Measurements from ENCODE around the gene NOP56. TPM values are rescaled to one million over a fixed set of nuclear protein-coding genes. Genes with fewer than 3 reads are reported as not detected.
A peak's percentile ranks its signal among the peaks of the same experiment; 100 is the strongest.

NOP56 gene
- total RNA-seq, 3 donors from 2014 or later: 80.8 to 116 (median 107) TPM

DNA sequence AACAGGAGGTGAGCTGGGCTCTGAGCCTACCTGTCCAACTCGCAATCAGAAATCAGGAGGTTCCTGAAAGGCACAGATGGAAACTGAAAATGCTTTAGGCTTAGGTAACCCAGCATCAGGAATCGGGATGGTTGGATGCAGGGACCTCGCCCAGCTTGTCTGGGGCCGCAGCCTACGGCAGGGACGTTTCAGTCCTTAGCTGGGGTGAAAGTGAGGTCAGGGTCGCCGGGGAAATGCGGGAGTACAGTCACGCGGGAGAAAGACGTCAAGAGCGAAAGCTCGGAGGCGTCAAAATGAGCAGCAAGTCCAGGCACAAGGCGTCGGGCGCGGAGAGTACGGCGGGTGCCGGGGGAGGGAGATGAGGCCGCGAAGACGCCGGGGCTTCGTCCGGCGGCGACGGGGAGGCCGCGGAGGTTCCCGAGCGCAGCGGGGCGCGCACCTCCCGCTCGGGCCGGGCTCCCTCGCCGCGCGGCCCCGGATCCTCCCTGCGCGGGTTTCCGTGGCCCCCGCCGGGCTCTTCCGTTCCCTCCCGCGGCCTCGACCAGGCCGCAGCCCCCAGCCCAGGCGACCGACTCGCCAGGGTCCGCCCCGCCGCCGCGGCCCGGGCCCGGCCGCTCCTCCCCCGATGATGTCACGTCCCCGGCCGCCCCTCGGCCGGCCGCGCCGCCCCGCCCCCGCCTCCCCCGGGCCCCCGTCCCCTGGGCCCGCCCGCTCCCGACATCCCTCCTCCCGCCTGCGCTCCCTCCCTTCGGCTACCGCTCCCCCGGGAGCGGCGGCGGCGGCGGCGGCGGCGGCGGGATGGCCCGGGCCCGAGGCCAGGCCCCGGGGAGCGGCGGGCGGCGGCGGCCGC, 39.8 kb downstream of the NOP56 start, which contains the start of gene EBF4:
TSS of gene EBF4 (plus strand) at position 745 of the 850 bp plus-strand sequence. CDS start 866 bp downstream, outside the sequence.
- peaks cover 8% of the 10 kb centered on the region for H3K4me1 ChIP-seq (ENCODE audit: low read depth)
- no peaks in the 10 kb centered on the region for H3K9me3 ChIP-seq
- DNase-seq (peak in 1 of 3 donors; percentile 46), ATAC-seq (peak; percentile 26)
- TF ChIP-seq, protein P1, sequence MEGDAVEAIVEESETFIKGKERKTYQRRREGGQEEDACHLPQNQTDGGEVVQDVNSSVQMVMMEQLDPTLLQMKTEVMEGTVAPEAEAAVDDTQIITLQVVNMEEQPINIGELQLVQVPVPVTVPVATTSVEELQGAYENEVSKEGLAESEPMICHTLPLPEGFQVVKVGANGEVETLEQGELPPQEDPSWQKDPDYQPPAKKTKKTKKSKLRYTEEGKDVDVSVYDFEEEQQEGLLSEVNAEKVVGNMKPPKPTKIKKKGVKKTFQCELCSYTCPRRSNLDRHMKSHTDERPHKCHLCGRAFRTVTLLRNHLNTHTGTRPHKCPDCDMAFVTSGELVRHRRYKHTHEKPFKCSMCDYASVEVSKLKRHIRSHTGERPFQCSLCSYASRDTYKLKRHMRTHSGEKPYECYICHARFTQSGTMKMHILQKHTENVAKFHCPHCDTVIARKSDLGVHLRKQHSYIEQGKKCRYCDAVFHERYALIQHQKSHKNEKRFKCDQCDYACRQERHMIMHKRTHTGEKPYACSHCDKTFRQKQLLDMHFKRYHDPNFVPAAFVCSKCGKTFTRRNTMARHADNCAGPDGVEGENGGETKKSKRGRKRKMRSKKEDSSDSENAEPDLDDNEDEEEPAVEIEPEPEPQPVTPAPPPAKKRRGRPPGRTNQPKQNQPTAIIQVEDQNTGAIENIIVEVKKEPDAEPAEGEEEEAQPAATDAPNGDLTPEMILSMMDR (IDR thresholded peaks at IDR 0.05): no peak
- intact Hi-C loops (cut with DNase I, micrococcal nuclease): no loop called here
- H3K4me3 ChIP-seq: no peak within 1 kb of the TSS
- H3K36me3 ChIP-seq (ENCODE audit: low read depth): no peaks in the 10 kb centered on the region

DNA sequence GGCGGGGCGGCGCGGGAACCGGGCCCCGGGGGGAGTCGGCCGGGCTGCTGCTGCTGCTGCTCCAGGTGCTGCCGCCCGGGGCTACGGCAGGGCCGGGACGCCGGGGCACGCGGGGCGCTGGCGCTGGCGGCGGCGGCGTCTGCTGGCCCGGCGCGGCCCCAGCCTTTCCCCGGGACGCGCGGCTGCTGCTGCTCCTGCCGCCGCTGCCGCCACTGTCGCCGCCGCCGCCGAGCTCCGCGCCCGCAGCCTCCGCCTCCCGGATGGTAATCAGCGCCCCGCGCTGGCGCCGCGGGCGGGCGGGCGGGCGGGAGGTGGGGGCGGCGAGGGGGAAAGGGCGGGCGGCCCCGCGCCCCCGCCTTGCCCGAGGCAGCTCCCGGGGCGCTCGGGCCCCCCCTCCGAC, 40.5 kb downstream of the NOP56 start:
- ATAC-seq (no peak), DNase-seq (no peak)
- no peaks in the 10 kb centered on the region for H3K9me3 ChIP-seq
- H3K4me1 ChIP-seq (ENCODE audit: low read depth): peaks cover 8% of the 10 kb centered on the region
- intact Hi-C loops (cut with DNase I, micrococcal nuclease): no loop called here
- no peaks in the 10 kb centered on the region for H3K36me3 ChIP-seq (ENCODE audit: low read depth)
- no peak overlapping the region for H3K4me3 ChIP-seq
- TF ChIP-seq, protein P1 (IDR thresholded peaks at IDR 0.05): no peak

DNA sequence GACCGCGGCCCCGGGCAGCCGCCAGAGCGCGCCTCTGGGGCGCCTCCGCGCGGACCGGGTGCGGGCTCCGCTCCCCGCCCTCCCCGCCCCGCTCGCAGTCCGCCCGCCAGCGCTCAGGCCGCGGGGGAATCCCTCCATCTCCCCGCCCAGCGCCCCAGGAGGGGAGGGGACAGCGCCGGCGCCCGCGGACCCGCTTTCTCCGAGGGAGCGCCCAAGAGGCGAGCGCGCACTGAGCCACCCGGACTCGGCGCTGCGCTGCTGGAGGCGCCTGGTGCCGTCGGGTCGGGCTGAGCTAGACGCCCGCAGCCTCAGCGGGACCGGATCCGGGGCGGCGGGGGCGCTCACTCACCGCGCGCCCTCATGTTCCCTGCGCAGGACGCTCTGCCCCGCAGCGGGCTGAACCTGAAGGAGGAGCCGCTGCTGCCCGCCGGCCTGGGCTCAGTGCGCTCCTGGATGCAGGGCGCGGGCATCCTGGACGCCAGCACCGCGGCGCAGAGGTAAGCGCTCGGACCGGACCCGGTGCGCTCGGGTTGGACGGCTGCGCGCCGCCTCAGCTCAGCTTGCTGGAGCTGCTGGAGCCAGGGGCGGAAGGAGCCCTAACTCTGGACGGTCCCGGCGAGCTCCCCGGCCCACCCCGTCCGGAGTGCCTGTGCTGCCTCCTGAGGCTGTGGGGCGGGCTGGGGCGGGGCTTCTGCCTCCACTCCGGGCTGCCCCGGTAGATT, 41.0 kb downstream of the NOP56 start:
- intact Hi-C loops (cut with DNase I, micrococcal nuclease): no loop called here
- ATAC-seq (peak; percentile 28), DNase-seq (peak in 1 of 3 donors; percentile 54)
- TF ChIP-seq, protein P1 (IDR thresholded peaks at IDR 0.05): no peak
- Histone ChIP-seq H3K4me3 (no peak overlapping the region), H3K36me3 (ENCODE audit: low read depth) (no peaks in the 10 kb centered on the region), H3K4me1 (ENCODE audit: low read depth) (peaks cover 8% of the 10 kb centered on the region), H3K9me3 (no peaks in the 10 kb centered on the region)

DNA sequence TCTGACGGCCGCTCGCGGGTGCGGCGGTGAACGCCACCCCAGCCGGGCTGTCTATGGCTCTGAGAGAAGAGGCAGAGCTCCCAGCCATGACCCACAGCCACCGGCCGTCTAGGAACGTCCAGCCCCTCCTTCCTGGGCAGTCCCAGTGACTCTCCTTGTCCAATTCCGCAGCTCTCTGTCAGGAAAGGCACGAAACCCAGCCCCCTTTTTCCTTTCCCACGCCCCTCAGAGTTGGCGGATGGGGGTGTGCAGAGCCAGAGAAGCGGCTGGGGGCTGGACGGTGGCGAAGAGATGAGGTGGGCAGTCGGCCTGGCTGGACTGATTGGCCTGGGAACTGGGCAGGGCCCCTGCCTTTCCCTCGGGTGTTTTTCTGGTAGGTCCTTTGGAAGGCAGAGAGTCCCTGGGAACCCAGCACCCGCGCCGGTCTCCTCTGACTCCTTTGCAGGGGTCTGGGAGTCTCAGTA, 41.6 kb downstream of the NOP56 start:
- H3K4me3 ChIP-seq: no peak overlapping the region
- peaks cover 8% of the 10 kb centered on the region for H3K4me1 ChIP-seq (ENCODE audit: low read depth)
- H3K9me3 ChIP-seq: no peaks in the 10 kb centered on the region
- ATAC-seq: no peak
- TF ChIP-seq, protein P1 (IDR thresholded peaks at IDR 0.05): no peak
- intact Hi-C loops (cut with DNase I, micrococcal nuclease): no loop called here
- H3K36me3 ChIP-seq (ENCODE audit: low read depth): no peaks in the 10 kb centered on the region
- DNase-seq: no peak

DNA sequence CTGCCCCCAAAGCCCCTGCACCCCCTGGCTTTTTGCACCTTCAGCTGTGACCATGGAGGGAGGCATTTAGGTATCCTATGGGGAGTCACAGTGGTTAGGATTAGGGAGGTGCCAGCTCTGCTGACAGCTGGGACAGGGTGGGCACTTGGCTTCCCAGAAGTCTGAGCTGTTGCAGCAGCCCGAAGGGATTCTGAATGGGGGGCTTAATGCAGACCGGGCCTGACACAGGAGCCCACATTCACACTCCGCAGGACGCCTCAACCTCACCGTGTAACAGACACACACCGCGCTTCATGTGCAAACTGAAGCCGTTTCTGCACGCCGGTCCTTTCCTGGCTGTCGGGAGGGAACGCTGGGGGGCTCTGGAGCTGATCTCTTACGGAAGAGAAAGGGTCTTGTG, 42.1 kb downstream of the NOP56 start:
- Histone ChIP-seq H3K36me3 (ENCODE audit: low read depth) (no peaks in the 10 kb centered on the region), H3K4me1 (ENCODE audit: low read depth) (peaks cover 8% of the 10 kb centered on the region), H3K9me3 (no peaks in the 10 kb centered on the region), H3K4me3 (no peak overlapping the region)
- intact Hi-C loops (cut with DNase I, micrococcal nuclease): no loop called here
- DNase-seq (no peak), ATAC-seq (no peak)
- TF ChIP-seq, protein P1 (IDR thresholded peaks at IDR 0.05): no peak

All from mucosa of descending colon (tissue), 3 donors.